Epithelial cell of esophagus (primary cell): ENCODE measurements around the gene ANO1.
"Not testable (repeated sequence)": the region's sequence is repeated elsewhere in the genome, so short reads cannot be mapped to it uniquely, and the experiment has no call there.

ENCODE experiments used
- DNase-seq: peaks from one replicate; pipeline ENCODE4 v3.0.0; 2010; ENCODE audit warnings: low read depth
- H3K4me3 ChIP-seq: 2 replicates; pipeline ENCODE4 v1.5.1; 2011; ENCODE audit warnings: mild to moderate bottlenecking, low read length, control low read depth
- CTCF ChIP-seq: IDR thresholded peaks from 2 replicates; pipeline ENCODE4 v1.5.1; 2011; ENCODE audit warnings: low read depth, mild to moderate bottlenecking, low read length, control low read depth, inconsistent platforms; ENCODE audit not compliant: insufficient read depth; ENCODE audit errors: missing control alignments

Gene ANO1

GRCh38 chr11:70032943-70033710, 45.0 kb upstream of the ANO1 start:
- no peak overlapping the region for H3K4me3 ChIP-seq
- DNase-seq: no peak
- TF ChIP-seq CTCF: no peak

- no peak overlapping the region for H3K4me3 ChIP-seq
- no peak for TF ChIP-seq CTCF
- DNase-seq: no peak
Measured at GRCh38 chr11:70033711-70034070, 44.4 kb upstream of the ANO1 start.

- no peak for TF ChIP-seq CTCF
- H3K4me3 ChIP-seq: no peak overlapping the region
- no peak for DNase-seq
Measured at GRCh38 chr11:70034740-70035365, 43.3 kb upstream of the ANO1 start.

- not testable (repeated sequence) for DNase-seq, H3K4me3 ChIP-seq
Measured at GRCh38 chr11:70035665-70036064, 42.5 kb upstream of the ANO1 start.

- TF ChIP-seq CTCF: no peak
- DNase-seq: no peak
- H3K4me3 ChIP-seq: no peak overlapping the region
Measured at GRCh38 chr11:70036971-70037882, 40.9 kb upstream of the ANO1 start.

- no peak for DNase-seq
- TF ChIP-seq CTCF: no peak
- no peak overlapping the region for H3K4me3 ChIP-seq
Measured at GRCh38 chr11:70038034-70038834, 39.9 kb upstream of the ANO1 start.
